HEK293T (cell line): ENCODE results near the gene DTNB.

Experiments used
- CTCF ChIA-PET: fragments of 350-600 bp; formaldehyde crosslinking; extraction: SDS; loops from one replicate; lab custom pipeline; 2021; ENCODE audit warnings: antibody characterized with exemption, inconsistent platforms; lab: Yijun Ruan, JAX
- POLR2A ChIA-PET: fragments of 350-600 bp; formaldehyde crosslinking; extraction: SDS; loops from one replicate; lab custom pipeline; 2020; ENCODE audit warnings: antibody characterized with exemption, inconsistent platforms; lab: Yijun Ruan, JAX
- DNase-seq: peaks from one replicate; pipeline ENCODE4 v3.0.0; 2012; ENCODE audit warnings: mixed read lengths; ENCODE audit errors: extremely low spot score
- ARNT ChIP-seq: fragments of 450-650 bp; IDR thresholded peaks from 2 replicates; pipeline ENCODE4 v1.6.1; 2017; ENCODE audit warnings: mild to moderate bottlenecking
- BHLHE40 ChIP-seq: fragments of 450-650 bp; IDR thresholded peaks from 2 replicates; pipeline ENCODE4 v1.6.1; 2016; ENCODE audit warnings: mild to moderate bottlenecking, moderate library complexity, borderline replicate concordance
- CTBP1 ChIP-seq: fragments of 450-650 bp; IDR thresholded peaks from 2 replicates; pipeline ENCODE4 v1.6.1; 2016; ENCODE audit warnings: borderline replicate concordance
- ELF4 ChIP-seq: fragments of 450-650 bp; IDR thresholded peaks from 2 replicates; pipeline ENCODE4 v1.6.1; 2017; ENCODE audit warnings: antibody characterized with exemption
- FOXA1 ChIP-seq: fragments of 450-650 bp; IDR thresholded peaks from 2 replicates; pipeline ENCODE4 v1.6.1; 2016; ENCODE audit warnings: mild to moderate bottlenecking
- FOXK2 ChIP-seq: fragments of 450-650 bp; IDR thresholded peaks from 2 replicates; pipeline ENCODE4 v1.6.1; 2016; ENCODE audit warnings: mild to moderate bottlenecking
- FOXM1 ChIP-seq: fragments of 450-650 bp; IDR thresholded peaks from 2 replicates; pipeline ENCODE4 v1.6.1; 2017; ENCODE audit warnings: mild to moderate bottlenecking, borderline replicate concordance
- HDGF ChIP-seq: fragments of 450-650 bp; IDR thresholded peaks from 2 replicates; pipeline ENCODE4 v1.6.1; 2017; ENCODE audit warnings: antibody characterized with exemption, borderline replicate concordance
- L3MBTL2 ChIP-seq: fragments of 450-650 bp; conservative IDR thresholded peaks from 2 replicates; pipeline ENCODE4 v1.6.1; 2016; ENCODE audit warnings: mild to moderate bottlenecking
- LEF1 ChIP-seq: fragments of 450-650 bp; IDR thresholded peaks from 2 replicates; pipeline ENCODE4 v1.6.1; 2017; ENCODE audit warnings: mild to moderate bottlenecking, borderline replicate concordance
- NFRKB ChIP-seq: fragments of 450-650 bp; IDR thresholded peaks from 2 replicates; pipeline ENCODE4 v1.6.1; 2016; ENCODE audit warnings: mild to moderate bottlenecking, moderate library complexity
- SP1 ChIP-seq: fragments of 450-650 bp; IDR thresholded peaks from 2 replicates; pipeline ENCODE4 v1.6.1; 2017
- SUZ12 ChIP-seq: fragments of 450-650 bp; IDR thresholded peaks from 2 replicates; pipeline ENCODE4 v1.6.1; 2016; ENCODE audit warnings: mild to moderate bottlenecking
- TARDBP ChIP-seq: fragments of 450-650 bp; IDR thresholded peaks from 2 replicates; pipeline ENCODE4 v1.6.1; 2016
- ZNF384 ChIP-seq: fragments of 450-650 bp; IDR thresholded peaks from 2 replicates; pipeline ENCODE4 v1.6.1; 2016
- TF ChIP-seq, protein P1 (sequence below): fragments of 450-650 bp; IDR thresholded peaks from 2 replicates; pipeline ENCODE4 v1.6.1; 2016

DTNB gene

DNA sequence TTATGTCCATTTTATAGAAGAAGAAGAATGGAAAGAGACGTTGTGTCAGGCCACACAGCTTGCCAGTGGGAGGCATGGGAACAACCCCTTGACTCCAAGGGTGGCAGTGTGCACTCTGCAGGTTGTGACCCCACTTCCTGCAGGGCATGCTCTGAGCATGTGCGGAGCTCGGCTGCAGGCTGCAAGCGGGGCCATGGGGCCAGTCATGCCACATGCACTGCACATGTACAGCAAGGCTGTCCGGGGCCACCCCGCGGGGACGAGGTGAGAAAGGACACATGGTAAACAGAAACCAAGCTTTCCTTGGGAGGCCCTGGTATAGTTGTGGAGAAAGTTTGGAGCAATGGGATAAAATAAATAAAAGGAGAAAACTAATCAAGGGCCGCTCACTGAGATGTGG is 284.2 kb downstream of the DTNB start:
- TF ChIP-seq TARDBP: no peak
- TF ChIP-seq BHLHE40: no peak
- TF ChIP-seq, protein P1, sequence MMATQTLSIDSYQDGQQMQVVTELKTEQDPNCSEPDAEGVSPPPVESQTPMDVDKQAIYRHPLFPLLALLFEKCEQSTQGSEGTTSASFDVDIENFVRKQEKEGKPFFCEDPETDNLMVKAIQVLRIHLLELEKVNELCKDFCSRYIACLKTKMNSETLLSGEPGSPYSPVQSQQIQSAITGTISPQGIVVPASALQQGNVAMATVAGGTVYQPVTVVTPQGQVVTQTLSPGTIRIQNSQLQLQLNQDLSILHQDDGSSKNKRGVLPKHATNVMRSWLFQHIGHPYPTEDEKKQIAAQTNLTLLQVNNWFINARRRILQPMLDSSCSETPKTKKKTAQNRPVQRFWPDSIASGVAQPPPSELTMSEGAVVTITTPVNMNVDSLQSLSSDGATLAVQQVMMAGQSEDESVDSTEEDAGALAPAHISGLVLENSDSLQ: no peak
- no peak for TF ChIP-seq FOXA1
- TF ChIP-seq CTBP1: no peak
- TF ChIP-seq ARNT: no peak
- TF ChIP-seq FOXM1: no peak
- no peak for TF ChIP-seq NFRKB
- no peak for TF ChIP-seq SUZ12
- TF ChIP-seq ZNF384: no peak
- no peak for DNase-seq
- POLR2A ChIA-PET: interaction anchor here (1.2 kb wide), 1 partner anchor 26 kb away, joined by 3 read pairs; no protein-coding TSS in a partner anchor
- CTCF ChIA-PET: no interaction called here

DNA sequence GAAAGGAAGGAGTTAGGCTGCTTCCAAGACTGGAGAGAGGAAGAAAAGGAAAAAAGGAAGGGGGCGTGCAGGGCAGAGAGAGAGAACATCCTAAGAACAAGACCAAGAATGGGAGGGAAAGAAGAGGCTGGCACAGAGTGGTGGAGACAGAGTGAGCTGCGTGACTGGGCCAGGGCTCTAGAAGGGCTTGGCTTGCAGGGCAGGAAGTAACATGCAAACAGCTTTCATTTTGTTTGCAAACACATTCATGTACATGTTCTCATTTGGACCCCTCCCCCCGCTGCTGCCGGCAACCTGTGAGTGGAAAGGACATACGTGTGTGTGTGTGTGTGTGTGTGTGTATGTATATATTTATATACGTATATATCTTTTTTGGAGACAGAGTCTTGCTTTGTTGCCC is 284.9 kb downstream of the DTNB start:
- CTCF ChIA-PET: no interaction called here
- POLR2A ChIA-PET: no interaction called here
- TF ChIP-seq SUZ12: no peak
- no peak for TF ChIP-seq CTBP1
- no peak for TF ChIP-seq ZNF384
- no peak for TF ChIP-seq LEF1
- no peak for TF ChIP-seq ELF4
- TF ChIP-seq TARDBP: no peak
- TF ChIP-seq, protein P1: no peak
- no peak for TF ChIP-seq FOXK2
- TF ChIP-seq FOXM1: no peak
- no peak for TF ChIP-seq FOXA1
- TF ChIP-seq NFRKB: no peak
- TF ChIP-seq BHLHE40: no peak
- TF ChIP-seq ARNT: no peak
- TF ChIP-seq SP1: no peak
- no peak for TF ChIP-seq HDGF
- DNase-seq: no peak

DNA sequence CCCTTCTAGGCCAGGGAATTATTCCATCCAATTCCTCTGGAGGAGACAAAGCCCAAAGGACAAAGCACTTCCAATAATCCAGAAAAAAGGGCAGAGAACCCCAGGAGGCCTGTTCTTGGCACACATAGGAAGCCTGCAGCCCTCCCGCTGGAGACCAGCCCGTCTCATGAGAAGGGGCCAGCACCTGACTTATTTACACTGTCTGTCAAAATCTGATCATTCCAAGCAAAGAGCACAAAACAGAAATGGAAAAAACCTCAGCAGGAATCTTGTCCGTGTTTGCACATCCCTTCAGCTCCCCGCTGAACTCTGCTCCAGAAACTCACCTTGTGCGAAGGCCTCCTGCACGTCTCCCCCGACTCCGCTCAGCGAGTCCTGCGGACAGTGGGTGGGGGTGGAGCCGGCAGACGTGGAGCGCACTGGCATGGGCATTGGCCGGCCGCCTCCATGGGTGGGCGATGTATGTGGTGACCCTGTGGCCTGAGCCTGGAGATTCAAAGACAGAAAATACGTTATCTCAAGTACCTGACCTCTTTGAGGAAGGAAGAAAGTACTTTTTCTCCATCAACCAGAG is 285.4 kb downstream of the DTNB start:
- no peak for DNase-seq
- TF ChIP-seq SUZ12 (no peak), NFRKB (no peak), TARDBP (no peak), BHLHE40 (no peak), L3MBTL2 (no peak), LEF1 (no peak), CTBP1 (no peak), ZNF384 (no peak), ELF4 (no peak), FOXK2 (no peak), FOXM1 (no peak), FOXA1 (no peak), SP1 (no peak), HDGF (no peak), ARNT (no peak)
- TF ChIP-seq, protein P1: no peak
- POLR2A ChIA-PET: no interaction called here
- CTCF ChIA-PET: no interaction called here

DNA sequence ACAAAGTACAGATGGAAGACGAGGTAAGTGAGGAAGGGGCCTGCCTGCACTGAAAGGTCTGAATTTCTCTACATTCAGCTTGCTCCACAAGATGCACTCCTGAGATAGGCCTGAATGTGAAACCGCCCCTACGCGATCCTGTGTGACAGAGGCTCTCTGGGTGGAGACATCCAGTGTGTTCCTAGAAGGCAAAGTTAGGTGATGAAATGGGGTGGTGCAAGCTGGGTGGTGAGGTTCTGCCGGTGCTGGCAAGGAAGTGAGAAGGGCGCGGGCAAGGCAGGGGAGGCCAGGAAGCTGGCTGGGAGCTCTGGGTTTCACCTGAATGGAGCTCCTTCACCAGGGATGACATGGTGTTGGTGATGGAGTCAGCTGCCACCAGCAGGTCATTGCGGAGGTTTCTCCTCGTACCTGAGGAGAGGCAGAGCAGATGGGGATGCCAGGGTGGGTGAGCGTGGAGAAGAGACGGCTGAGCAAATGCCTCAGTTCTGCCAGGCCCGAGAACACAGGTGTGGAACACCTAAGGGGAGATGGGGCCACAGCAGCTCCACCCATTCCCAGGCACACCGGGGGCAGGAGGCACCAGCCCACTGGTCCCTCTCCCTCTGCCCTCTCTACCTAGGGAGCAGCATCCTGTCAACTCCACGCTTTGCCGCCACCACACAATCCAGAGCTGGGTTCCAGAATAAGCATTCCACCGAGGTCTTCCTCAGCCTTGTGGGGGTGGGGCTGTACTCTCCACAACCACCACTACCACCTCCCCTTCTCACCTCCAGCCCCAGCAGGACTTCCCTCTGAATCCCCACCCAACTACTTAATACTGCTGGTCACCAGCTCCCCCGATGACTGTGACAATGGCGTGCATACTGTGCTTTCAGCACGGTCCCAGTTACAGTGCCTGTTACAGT is 286.2 kb downstream of the DTNB start:
- no peak for DNase-seq
- POLR2A ChIA-PET: no interaction called here
- CTCF ChIA-PET: no interaction called here
- TF ChIP-seq SUZ12 (no peak), TARDBP (no peak), HDGF (no peak), FOXA1 (no peak), SP1 (no peak), ARNT (no peak), NFRKB (no peak), LEF1 (no peak), L3MBTL2 (no peak), BHLHE40 (no peak), ELF4 (no peak), ZNF384 (no peak), FOXK2 (no peak), CTBP1 (no peak), FOXM1 (no peak)
- TF ChIP-seq, protein P1: no peak

DNA sequence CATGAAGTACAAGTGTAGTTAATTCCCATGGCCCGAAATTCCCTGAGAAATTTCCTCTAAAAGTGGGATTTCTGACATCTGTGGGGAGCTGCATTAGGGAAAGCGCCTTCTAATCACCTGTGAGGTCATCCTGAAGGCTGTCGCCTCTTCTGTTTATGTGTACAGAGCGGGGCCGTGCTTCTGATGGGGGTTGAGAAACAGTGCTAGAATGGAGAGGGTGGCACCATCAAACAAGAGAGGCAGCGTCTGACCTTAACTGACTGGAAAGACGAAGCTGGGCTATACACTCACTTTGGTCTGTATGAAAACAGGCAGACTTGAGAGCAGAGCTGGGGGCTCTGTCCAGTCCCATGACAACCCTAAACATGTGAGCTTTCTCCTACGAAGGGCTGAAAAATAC is 287.5 kb downstream of the DTNB start:
- no peak for DNase-seq
- ChIA-PET CTCF (interaction anchor here (1.4 kb wide), 1 partner anchor 10 kb away, joined by 3 read pairs; no protein-coding TSS in a partner anchor), POLR2A (interaction anchor here (0.8 kb wide), 1 partner anchor 24 kb away, joined by 3 read pairs; no protein-coding TSS in a partner anchor)
- TF ChIP-seq FOXK2 (no peak), BHLHE40 (no peak), NFRKB (no peak), CTBP1 (no peak), ARNT (no peak), SUZ12 (no peak), TARDBP (no peak), HDGF (no peak), FOXA1 (no peak), ELF4 (no peak), SP1 (no peak), L3MBTL2 (no peak), LEF1 (no peak)
- TF ChIP-seq, protein P1: no peak
